Measurements from ENCODE around the gene PLA2G12A. TPM values are rescaled to one million over a fixed set of nuclear protein-coding genes. Genes with fewer than 3 reads are reported as not detected.
A peak's percentile ranks its signal among the peaks of the same experiment; 100 is the strongest.

Gene PLA2G12A
- total and polyA plus RNA-seq, 9 of the 15 experiments (the other 6 are each of a cell fraction or from before 2014, with no cell fraction given) = 24.2 to 226 (median 80.5) TPM

GRCh38 chr4:109739547-109739946, 9.7 kb upstream of the PLA2G12A start:
- intact Hi-C loops (cut with micrococcal nuclease) (no loop called here), in situ Hi-C loops (cut with MboI) (no loop called here)
- Histone ChIP-seq H3K4me2 (ENCODE audit: insufficient read depth, low read length) (no peak overlapping the region), H4K20me1 (replicated peaks; ENCODE audit: control insufficient read depth, insufficient read depth, low read length) (no peaks in the 10 kb centered on the region), H2AFZ (ENCODE audit: low read depth, low read length) (no peak overlapping the region), H3K9me3 (replicated peaks; ENCODE audit: control insufficient read depth, insufficient read depth, low read depth, low read length) (no peaks in the 10 kb centered on the region), H3K9ac (ENCODE audit: insufficient read depth in 1 of 2, low read depth in 2 of 2, low read length in 2 of 2) (no peak overlapping the region), H3K79me2 (ENCODE audit: control insufficient read depth, insufficient read depth, low read length) (no peaks in the 10 kb centered on the region), H3K27ac (ENCODE audit: extremely low read depth, low read depth, low read length) (no peak overlapping the region), H3K4me3 (no peak overlapping the region), H3K9me1 (ENCODE audit: control insufficient read depth, insufficient read depth, low read length) (no peaks in the 10 kb centered on the region), H3K4me1 (replicated peaks in 1 of 2; ENCODE audit: control insufficient read depth in 2 of 2, insufficient read depth in 2 of 2, low read length in 2 of 2) (peaks cover 10 to 25% of the 10 kb centered on the region in 2 experiments), H3K27me3 (ENCODE audit: control insufficient read depth in 2 of 2, insufficient read depth in 2 of 2, low read length in 2 of 2) (no peaks in the 10 kb centered on the region), H3K36me3 (ENCODE audit: control insufficient read depth, insufficient read depth, low read length) (no peaks in the 10 kb centered on the region)
- FAIRE-seq (peak; percentile 44), DNase-seq (ENCODE audit: extremely low read depth in 1 of 4, low spot score in 3 of 4) (no peak), ATAC-seq (no peak)
- ChIA-PET POLR2A (interaction anchor here (0.6 to 2.9 kb wide), 2 partner anchors 9 to 44 kb away, joined by 3 to 14 read pairs; partner anchors contain the start of gene PLA2G12A), CTCF (ENCODE audit: low intra/inter-chr PET ratio) (no interaction called here)
- no TSS peak for BruUV-seq (replicated peaks)
- WGBS (ENCODE audit: insufficient coverage, low coverage, missing lambda C conversion rate) = 36% methylated on average over 3 of the region's 3 CpGs
- TF ChIP-seq HDAC1 (IDR thresholded peaks at IDR 0.05) = peak in 1 of 2 experiments; percentile 83; a peak in 2 of 4 replicates
- TF ChIP-seq, protein P1, sequence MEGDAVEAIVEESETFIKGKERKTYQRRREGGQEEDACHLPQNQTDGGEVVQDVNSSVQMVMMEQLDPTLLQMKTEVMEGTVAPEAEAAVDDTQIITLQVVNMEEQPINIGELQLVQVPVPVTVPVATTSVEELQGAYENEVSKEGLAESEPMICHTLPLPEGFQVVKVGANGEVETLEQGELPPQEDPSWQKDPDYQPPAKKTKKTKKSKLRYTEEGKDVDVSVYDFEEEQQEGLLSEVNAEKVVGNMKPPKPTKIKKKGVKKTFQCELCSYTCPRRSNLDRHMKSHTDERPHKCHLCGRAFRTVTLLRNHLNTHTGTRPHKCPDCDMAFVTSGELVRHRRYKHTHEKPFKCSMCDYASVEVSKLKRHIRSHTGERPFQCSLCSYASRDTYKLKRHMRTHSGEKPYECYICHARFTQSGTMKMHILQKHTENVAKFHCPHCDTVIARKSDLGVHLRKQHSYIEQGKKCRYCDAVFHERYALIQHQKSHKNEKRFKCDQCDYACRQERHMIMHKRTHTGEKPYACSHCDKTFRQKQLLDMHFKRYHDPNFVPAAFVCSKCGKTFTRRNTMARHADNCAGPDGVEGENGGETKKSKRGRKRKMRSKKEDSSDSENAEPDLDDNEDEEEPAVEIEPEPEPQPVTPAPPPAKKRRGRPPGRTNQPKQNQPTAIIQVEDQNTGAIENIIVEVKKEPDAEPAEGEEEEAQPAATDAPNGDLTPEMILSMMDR (IDR thresholded peaks at IDR 0.05 in 2 of 3, conservative IDR thresholded peaks at IDR 0.05 in 1 of 3; ENCODE audit: insufficient read depth in 2 of 3, low read depth in 1 of 3, low read length in 3 of 3) = no peak
- TF ChIP-seq KDM1A (IDR thresholded peaks at IDR 0.05) = peak; percentile 97
- TF ChIP-seq SMAD4 (CRISPR knock-in tag; conservative IDR thresholded peaks at IDR 0.05) = 0 out of 2 replicates have a peak, but pooled peaks have one; percentile 28
- no peak for TF ChIP-seq SMAD2 (IDR thresholded peaks at IDR 0.05; ENCODE audit: low read depth, low read length)
- peak; percentile 31; the same call in 1 of the 2 replicates for TF ChIP-seq FOSL1 (tag; conservative IDR thresholded peaks at IDR 0.05)
- TF ChIP-seq, protein P2, sequence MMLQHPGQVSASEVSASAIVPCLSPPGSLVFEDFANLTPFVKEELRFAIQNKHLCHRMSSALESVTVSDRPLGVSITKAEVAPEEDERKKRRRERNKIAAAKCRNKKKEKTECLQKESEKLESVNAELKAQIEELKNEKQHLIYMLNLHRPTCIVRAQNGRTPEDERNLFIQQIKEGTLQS (IDR thresholded peaks at IDR 0.05) = 0 out of 2 replicates have a peak, but pooled peaks have one; percentile 22
- TF ChIP-seq, protein P2 (CRISPR knock-in tag; conservative IDR thresholded peaks at IDR 0.05) = no peak

Measured in K562 (cell line).